ENCODE measurements around the gene ACMSD.
"Not testable (repeated sequence)": the region's sequence is repeated elsewhere in the genome, so short reads cannot be mapped to it uniquely, and the experiment has no call there.

ACMSD gene

GRCh38 chr2:134852518-134852917 lies 14.1 kb downstream of the ACMSD start:
- no peak for DNase-seq (ENCODE audit: low spot score)

DNA sequence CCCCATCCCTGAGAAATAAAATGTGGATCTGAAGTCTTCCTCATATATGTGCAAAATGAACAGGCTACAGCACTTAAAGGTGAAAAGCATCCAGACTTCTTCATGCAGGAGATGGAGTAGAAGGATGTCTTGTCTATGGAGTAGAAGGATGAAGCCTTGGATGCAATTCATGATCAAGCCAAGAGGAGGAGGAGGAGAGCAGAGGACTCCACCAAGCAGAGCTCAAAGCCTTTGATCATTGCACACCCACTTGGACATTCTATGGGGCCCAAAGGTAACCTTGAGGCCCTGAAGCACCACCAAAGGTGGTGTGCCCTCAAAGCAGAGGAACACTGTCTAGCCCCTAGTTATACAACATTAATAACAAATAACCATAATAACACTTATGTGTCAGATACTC lies 17.3 kb downstream of the ACMSD start:
- DNase-seq (ENCODE audit: low spot score) = no peak

DNA sequence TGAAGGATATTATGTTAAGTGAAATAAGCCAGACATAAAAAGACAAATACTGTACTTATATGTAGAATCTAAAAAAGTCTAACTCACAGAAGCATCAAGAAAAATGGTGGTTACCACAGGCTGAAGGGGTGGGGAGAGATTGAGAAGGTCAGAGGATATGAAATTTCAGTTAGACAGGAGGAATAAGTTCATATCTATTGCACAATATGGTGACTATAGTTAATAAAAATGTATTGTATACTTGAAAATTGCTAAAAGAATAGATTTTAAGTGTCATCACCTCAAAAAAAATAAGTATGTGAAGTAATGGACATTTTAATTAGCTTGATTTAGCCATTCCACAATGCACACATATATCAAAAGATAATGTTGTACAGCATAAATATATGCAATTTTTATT lies 19.8 kb downstream of the ACMSD start:
- no peak for DNase-seq (ENCODE audit: low spot score)

- DNase-seq (ENCODE audit: low spot score) = no peak
Observed at GRCh38 chr2:134861173-134861572, 22.8 kb downstream of the ACMSD start.

DNA sequence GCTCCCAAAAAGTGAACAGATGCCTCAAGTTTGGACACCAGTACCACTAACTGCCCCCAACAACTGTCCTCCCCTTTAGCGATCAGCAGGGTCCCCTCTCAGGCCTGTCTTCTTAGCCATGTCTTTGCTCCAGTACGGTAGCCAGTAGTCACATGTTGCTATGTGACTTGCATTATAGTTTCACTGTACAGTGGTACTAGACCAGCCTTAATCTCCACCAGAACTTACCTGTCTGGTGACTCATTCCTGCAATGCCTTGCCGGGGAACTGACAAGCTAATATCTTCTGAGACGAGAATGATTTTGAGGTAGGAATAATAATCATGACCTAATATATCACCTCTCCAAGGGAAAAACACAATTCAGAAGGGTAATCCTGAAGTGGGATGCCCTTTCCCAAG lies 23.7 kb downstream of the ACMSD start:
- no peak for DNase-seq (ENCODE audit: low spot score)

DNA sequence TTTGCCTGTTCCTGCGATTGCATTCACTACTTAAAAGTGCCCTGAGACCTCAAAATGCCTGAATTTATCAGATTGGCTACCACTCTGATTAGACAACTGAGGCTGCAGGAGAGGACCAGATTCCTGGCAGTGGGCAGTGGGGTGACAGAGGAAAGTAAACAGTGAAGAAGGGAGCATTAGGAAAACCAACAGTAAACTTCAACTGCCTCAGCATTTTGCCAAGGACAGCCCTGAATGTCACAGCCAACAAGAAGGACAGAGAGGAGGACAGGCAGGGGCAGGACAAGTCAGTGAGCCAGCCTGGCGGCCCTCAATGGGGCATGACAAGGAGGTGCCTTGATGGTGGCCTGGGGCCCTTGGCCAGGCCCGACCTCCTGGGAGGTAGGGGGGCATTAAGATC lies 24.3 kb downstream of the ACMSD start:
- DNase-seq (ENCODE audit: low spot score) = no peak

DNA sequence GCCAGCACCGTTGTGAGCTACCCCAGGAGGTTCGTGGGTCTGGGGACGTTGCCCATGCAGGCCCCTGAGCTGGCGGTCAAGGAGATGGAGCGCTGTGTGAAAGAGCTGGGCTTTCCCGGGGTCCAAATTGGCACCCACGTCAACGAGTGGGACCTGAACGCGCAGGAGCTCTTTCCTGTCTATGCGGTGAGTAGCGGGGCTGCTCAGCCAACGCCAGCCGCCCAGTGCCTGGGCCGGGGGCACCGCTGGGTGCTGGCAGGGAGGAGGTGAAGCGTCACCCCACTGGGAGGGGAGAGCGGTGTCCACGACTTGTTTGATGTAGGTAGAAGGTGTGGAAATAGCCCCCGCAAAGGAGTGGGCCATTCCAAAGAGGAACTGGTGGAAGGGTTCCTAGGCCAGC lies 25.0 kb downstream of the ACMSD start:
- DNase-seq (ENCODE audit: low spot score) = no peak

GRCh38 chr2:134865067-134865787 lies 26.8 kb downstream of the ACMSD start:
- no peak for DNase-seq (ENCODE audit: low spot score)

DNA sequence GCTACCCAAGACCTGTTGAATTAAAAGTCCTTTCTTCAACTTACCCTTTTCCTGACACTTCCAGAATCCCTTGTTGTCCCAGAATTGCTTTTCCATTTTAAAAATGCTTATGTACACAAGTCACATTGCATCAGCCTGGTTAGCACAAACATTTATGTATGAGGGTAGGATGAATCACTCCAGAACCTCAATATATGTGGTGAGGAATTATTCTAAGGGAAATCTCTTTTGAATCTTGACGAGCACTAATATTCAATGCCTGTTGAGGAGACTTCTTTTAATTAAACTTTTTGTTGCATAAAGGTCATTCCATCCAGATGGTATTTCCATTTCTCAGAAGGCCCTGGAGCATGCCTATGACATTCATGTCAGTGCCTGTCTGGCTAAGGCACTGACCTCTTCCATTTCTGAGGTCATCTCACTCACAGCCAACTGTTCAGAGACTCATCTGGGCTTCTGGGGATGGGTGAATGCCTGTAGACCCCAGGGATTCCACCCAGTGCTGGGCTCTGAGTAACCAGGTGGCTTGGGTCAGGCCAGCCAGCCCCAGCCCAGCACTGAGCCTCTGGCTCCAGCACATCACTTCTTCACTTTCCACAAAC lies 28.2 kb downstream of the ACMSD start:
- DNase-seq (ENCODE audit: low spot score) = no peak

- no peak for DNase-seq (ENCODE audit: low spot score)
Observed at GRCh38 chr2:134869946-134870736, 31.7 kb downstream of the ACMSD start.

- no peak for DNase-seq (ENCODE audit: low spot score)
Observed at GRCh38 chr2:134873152-134873551, 34.7 kb downstream of the ACMSD start.

DNA sequence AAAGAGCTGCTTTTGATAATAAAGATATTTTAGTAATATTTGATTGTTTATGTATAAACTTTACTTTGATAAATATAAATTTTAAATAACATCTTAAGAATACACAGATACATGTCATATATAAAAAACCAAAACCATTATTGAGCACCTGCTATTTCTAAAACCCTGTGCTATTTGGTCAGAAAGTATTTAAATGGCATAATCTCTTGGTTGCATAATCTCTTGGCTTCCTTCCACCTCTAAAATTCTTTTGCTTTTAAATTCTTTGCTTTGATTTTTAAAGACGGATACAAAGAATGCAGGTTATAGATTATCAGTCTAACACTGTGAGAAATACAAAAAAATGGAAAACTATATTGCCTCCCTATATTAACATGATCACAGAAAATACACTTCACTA lies 36.9 kb downstream of the ACMSD start:
- no peak for DNase-seq (ENCODE audit: low spot score)

GRCh38 chr2:134882773-134883172 lies 44.4 kb downstream of the ACMSD start:
- no peak for DNase-seq (ENCODE audit: low spot score)

GRCh38 chr2:134883552-134884293 lies 45.3 kb downstream of the ACMSD start:
- DNase-seq (ENCODE audit: low spot score) = no peak

- no peak for DNase-seq (ENCODE audit: low spot score)
Observed at GRCh38 chr2:134884435-134884834, 46.0 kb downstream of the ACMSD start.

DNA sequence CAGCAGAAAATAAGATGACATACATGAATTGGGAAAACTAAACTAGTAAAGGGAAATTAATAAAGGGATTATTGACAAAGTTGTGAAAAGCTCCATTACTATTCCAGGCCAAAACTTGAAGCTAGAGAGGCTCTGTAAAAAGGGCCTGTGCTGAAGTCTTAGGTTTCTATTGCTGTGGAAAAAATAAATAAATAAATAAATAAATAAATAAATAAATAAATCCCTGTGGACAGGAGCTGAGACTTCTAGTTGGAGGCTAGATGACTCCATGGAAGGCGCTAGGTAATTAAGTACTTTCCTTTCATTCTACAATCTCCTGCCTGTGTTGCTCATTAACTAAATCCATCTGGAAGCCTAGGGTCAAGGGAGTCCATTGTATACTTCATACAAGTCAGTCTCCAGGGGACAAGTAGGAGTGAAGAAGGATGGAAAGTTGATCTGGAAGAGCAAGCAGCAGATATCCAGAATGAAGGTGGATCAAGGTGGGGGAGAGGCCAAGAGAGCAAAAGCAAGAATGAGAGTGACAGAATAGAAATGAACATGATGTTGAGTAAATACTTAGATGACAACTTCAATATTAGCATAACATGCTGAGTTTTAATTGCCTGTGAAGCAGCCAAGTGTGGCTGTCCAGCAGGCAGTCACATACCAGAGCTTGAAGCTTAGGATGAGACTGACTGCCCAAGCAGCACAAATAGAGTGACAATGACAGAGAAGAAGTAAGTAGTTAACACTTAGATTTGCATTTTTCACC lies 54.0 kb downstream of the ACMSD start:
- no peak for DNase-seq (ENCODE audit: low spot score)

- peak; percentile 4 for DNase-seq (ENCODE audit: low spot score)
Observed at GRCh38 chr2:134897932-134898331, 59.5 kb downstream of the ACMSD start.

DNA sequence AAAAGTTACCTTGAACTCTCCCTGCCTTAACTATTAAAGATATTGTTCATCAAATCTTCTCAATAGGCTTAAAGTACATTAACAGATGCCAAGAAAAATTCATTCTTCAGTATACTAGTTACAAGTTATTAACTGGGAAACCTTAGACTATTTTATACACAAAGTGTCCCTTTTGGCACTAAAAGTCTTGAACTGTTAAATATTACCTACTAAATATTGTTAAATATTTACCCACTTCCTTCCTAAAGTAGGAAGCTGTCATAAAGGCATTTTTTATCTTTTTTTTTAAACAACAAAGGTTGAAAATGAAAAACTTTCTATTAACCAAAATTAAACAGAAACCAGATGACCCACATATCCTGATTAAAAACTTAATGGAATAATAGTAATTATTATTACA lies 60.8 kb downstream of the ACMSD start:
- DNase-seq (ENCODE audit: low spot score) = no peak

- DNase-seq (ENCODE audit: low spot score) = no peak
Observed at GRCh38 chr2:134900151-134900550, 61.7 kb downstream of the ACMSD start.

GRCh38 chr2:134903701-134904100 lies 65.3 kb downstream of the ACMSD start:
- DNase-seq (ENCODE audit: low spot score) = not testable (repeated sequence)

DNA sequence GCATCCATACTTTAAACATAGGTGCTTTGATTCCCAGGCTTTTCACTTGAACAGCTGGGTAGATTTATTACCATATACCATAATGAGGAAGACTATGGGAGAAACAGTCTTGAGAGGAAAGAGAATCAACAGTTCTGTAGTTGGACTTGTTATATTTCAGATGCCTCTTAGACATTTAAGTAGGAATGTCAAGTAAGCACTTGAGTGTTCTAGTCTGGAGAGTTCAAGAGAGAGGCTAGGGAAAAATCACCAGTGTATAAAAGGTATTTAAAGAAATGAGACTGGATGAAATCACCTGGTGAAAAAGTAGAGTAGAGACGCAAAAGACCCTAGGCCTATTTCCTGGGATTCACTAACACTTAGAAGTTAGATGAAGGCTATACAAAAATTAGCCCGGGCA lies 66.8 kb downstream of the ACMSD start:
- DNase-seq (ENCODE audit: low spot score) = no peak

DNA sequence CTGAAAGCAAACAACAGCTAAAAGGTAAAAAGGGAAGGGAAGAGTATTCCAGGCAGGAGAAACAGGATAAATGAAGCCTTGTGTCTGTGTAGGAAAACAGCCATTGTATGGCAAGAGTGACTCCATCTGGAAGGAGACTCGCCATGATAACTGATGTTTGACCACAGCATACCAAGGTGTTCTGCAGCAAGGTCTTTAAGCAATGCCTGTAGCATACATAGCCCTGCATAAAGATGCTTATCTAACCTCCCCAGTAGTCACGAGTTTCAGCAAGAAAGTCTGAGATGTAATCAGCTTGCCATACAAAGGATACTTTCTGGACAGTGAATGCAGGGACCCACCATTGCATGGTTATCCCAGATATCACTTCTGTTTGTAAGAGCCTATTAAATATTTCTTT lies 68.3 kb downstream of the ACMSD start:
- DNase-seq (ENCODE audit: low spot score) = no peak
